Measurements from ENCODE around the gene CCDC196.

DNA sequence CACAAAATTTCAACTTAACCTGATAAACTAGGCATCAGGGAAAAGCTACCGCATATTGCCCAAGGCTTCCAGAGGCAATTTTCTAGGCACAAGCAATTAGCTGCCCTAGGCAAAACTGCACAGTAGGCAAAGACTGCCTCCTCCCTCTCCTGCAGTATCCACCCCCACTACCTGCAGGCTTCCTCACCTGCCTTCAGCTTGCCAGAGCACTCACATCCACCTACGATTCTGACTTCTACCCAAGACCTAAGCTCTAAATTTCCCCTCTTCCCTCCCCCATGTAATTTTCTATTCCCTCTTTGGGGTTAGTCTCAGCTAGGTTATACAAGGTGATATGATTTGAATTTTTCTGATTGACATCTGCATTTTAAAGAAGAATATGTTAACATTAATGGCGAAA, 21.9 kb upstream of the CCDC196 start:
- TF ChIP-seq POLR2A (IDR thresholded peaks at IDR 0.05) = no peak
- TF ChIP-seq, protein P1, sequence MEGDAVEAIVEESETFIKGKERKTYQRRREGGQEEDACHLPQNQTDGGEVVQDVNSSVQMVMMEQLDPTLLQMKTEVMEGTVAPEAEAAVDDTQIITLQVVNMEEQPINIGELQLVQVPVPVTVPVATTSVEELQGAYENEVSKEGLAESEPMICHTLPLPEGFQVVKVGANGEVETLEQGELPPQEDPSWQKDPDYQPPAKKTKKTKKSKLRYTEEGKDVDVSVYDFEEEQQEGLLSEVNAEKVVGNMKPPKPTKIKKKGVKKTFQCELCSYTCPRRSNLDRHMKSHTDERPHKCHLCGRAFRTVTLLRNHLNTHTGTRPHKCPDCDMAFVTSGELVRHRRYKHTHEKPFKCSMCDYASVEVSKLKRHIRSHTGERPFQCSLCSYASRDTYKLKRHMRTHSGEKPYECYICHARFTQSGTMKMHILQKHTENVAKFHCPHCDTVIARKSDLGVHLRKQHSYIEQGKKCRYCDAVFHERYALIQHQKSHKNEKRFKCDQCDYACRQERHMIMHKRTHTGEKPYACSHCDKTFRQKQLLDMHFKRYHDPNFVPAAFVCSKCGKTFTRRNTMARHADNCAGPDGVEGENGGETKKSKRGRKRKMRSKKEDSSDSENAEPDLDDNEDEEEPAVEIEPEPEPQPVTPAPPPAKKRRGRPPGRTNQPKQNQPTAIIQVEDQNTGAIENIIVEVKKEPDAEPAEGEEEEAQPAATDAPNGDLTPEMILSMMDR (IDR thresholded peaks at IDR 0.05) = no peak
